Astrocyte (in vitro differentiated cells and primary cell): ENCODE measurements around the gene HVCN1. TPM values are rescaled to one million over a fixed set of nuclear protein-coding genes. Genes with fewer than 3 reads are reported as not detected.

Experiments used
- DNase-seq: peaks from one replicate; pipeline ENCODE4 v3.0.0-alpha.2; 2010; ENCODE audit warnings: low read depth
- FAIRE-seq: peaks from 2 replicates; lab custom pipeline; 2011; peaks lifted over from hg19 to GRCh38; lab: Jason Lieb, UNC
- H2AFZ ChIP-seq: 2 replicates; pipeline ENCODE4 v1.6.0; 2012; ENCODE audit warnings: low read depth, low read length, inconsistent platforms
- H3K27ac ChIP-seq: 2 replicates; pipeline ENCODE4 v1.5.1; 2011; ENCODE audit warnings: low read depth, low read length, inconsistent platforms
- H3K27me3 ChIP-seq: 2 replicates; pipeline ENCODE4 v1.6.0; 2011; ENCODE audit warnings: low read length, inconsistent platforms; ENCODE audit not compliant: insufficient read depth
- H3K36me3 ChIP-seq: 2 replicates; pipeline ENCODE4 v1.5.1; 2011; ENCODE audit warnings: low read length, inconsistent platforms; ENCODE audit not compliant: insufficient read depth
- H3K4me1 ChIP-seq: 2 replicates; pipeline ENCODE4 v1.5.1; 2011; ENCODE audit warnings: low read length, inconsistent platforms; ENCODE audit not compliant: insufficient read depth
- H3K4me2 ChIP-seq: 2 replicates; pipeline ENCODE4 v1.6.0; 2012; ENCODE audit warnings: low read length, inconsistent platforms
- H3K4me3 ChIP-seq: 2 replicates; pipeline ENCODE4 v1.5.1; 2011; ENCODE audit warnings: low read depth, mild to moderate bottlenecking, low read length, inconsistent platforms; ENCODE audit not compliant: insufficient read depth
- H3K79me2 ChIP-seq: 2 replicates; pipeline ENCODE4 v1.6.0; 2012; ENCODE audit warnings: mild to moderate bottlenecking, low read length, inconsistent platforms; ENCODE audit not compliant: insufficient read depth
- H3K9ac ChIP-seq: 2 replicates; pipeline ENCODE4 v1.6.0; 2012; ENCODE audit warnings: mild to moderate bottlenecking, low read length, inconsistent platforms
- H3K9me3 ChIP-seq: 2 replicates; pipeline ENCODE4 v1.5.1; 2012; ENCODE audit warnings: low read depth, mild to moderate bottlenecking, low read length, inconsistent platforms; ENCODE audit not compliant: insufficient read depth
- H4K20me1 ChIP-seq: 2 replicates; pipeline ENCODE4 v1.6.0; 2012; ENCODE audit warnings: low read length, inconsistent platforms; ENCODE audit not compliant: insufficient read depth
- H3K27ac Mint-ChIP-seq: one replicate; pipeline ENCODE4 v1.8.0; 2021; ENCODE audit warnings: mild to moderate bottlenecking, mixed read lengths; ENCODE audit not compliant: unreplicated experiment
- H3K27me3 Mint-ChIP-seq: one replicate; pipeline ENCODE4 v1.8.0; 2021; ENCODE audit warnings: low read depth, mixed read lengths; ENCODE audit not compliant: unreplicated experiment
- H3K36me3 Mint-ChIP-seq: one replicate; pipeline ENCODE4 v1.8.0; 2021; ENCODE audit warnings: low read depth, mixed read lengths; ENCODE audit not compliant: unreplicated experiment
- H3K4me1 Mint-ChIP-seq: one replicate; pipeline ENCODE4 v1.8.0; 2021; ENCODE audit warnings: low read depth, mixed read lengths; ENCODE audit not compliant: unreplicated experiment
- H3K4me3 Mint-ChIP-seq: one replicate; pipeline ENCODE4 v1.8.0; 2021; ENCODE audit warnings: mild to moderate bottlenecking, moderate library complexity, mixed read lengths; ENCODE audit not compliant: unreplicated experiment
- H3K9me3 Mint-ChIP-seq: one replicate; pipeline ENCODE4 v1.8.0; 2021; ENCODE audit warnings: mild to moderate bottlenecking, mixed read lengths; ENCODE audit not compliant: unreplicated experiment
- EZH2 ChIP-seq: IDR thresholded peaks from 2 replicates; pipeline ENCODE4 v1.6.1; 2012; ENCODE audit warnings: mild to moderate bottlenecking, low read length, inconsistent platforms; ENCODE audit not compliant: insufficient read depth
- total RNA-seq: library from RNA; stranded (reverse); gene quantifications from 2 replicates; pipeline ENCODE4 v1.2.1, GENCODE V29; 2021
- TF ChIP-seq, protein P1 (sequence below): IDR thresholded peaks from 2 replicates; pipeline ENCODE4 v1.5.1; 2011; ENCODE audit warnings: low read depth, mild to moderate bottlenecking, inconsistent platforms, low read length, moderate library complexity; ENCODE audit not compliant: insufficient read depth

The HVCN1 gene
- total RNA-seq, 1 donor from 2014 or later: 1.0 TPM

DNA sequence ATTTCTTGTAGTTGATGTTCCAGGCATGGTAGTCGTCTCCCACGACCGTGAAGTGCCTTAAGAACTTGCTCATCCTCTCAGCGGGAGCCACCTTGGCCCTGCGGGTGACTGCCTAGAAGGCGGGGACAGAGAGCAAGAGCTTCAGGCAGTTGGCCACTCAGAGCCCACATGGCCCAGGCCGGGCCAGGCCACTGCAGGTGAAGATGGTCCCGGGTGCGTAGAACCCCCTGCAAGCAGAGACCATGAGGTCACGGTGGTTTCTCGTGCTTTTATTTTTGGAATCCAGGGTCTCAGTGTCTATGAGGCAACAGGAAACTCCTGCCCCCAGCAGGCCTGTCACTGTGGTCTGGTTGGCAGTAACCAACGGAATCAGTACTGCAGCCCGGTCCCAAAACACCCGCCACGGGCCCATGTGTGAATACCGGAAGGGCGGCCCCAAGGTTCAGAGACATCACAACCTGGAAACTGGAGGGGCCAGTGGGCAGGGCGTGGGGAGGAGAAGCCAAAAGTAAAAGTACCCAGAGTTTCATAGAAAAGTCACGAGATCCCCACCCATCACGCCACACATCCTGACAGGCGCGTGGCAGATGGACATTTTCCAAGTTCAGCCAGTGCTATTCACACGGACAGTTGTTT lies 27.5 kb downstream of the HVCN1 start:
- Histone ChIP-seq H3K79me2 (no peaks in the 10 kb centered on the region), H3K27me3 (no peaks in the 10 kb centered on the region), H3K9ac (no peak overlapping the region), H3K4me2 (no peak overlapping the region), H2AFZ (no peak overlapping the region), H4K20me1 (no peaks in the 10 kb centered on the region), H3K27ac (no peak overlapping the region), H3K4me1 (no peaks in the 10 kb centered on the region), H3K36me3 (no peaks in the 10 kb centered on the region), H3K4me3 (no peak overlapping the region), H3K9me3 (no peaks in the 10 kb centered on the region)
- Mint-ChIP-seq H3K27me3 (peaks cover 10% of the 10 kb centered on the region), H3K27ac (no peak overlapping the region), H3K4me3 (no peak overlapping the region), H3K9me3 (peaks cover 12% of the 10 kb centered on the region), H3K4me1 (no peaks in the 10 kb centered on the region), H3K36me3 (peaks cover 5% of the 10 kb centered on the region)
- FAIRE-seq: no peak
- no peak for DNase-seq
- TF ChIP-seq EZH2: no peak
- TF ChIP-seq, protein P1, sequence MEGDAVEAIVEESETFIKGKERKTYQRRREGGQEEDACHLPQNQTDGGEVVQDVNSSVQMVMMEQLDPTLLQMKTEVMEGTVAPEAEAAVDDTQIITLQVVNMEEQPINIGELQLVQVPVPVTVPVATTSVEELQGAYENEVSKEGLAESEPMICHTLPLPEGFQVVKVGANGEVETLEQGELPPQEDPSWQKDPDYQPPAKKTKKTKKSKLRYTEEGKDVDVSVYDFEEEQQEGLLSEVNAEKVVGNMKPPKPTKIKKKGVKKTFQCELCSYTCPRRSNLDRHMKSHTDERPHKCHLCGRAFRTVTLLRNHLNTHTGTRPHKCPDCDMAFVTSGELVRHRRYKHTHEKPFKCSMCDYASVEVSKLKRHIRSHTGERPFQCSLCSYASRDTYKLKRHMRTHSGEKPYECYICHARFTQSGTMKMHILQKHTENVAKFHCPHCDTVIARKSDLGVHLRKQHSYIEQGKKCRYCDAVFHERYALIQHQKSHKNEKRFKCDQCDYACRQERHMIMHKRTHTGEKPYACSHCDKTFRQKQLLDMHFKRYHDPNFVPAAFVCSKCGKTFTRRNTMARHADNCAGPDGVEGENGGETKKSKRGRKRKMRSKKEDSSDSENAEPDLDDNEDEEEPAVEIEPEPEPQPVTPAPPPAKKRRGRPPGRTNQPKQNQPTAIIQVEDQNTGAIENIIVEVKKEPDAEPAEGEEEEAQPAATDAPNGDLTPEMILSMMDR: no peak

DNA sequence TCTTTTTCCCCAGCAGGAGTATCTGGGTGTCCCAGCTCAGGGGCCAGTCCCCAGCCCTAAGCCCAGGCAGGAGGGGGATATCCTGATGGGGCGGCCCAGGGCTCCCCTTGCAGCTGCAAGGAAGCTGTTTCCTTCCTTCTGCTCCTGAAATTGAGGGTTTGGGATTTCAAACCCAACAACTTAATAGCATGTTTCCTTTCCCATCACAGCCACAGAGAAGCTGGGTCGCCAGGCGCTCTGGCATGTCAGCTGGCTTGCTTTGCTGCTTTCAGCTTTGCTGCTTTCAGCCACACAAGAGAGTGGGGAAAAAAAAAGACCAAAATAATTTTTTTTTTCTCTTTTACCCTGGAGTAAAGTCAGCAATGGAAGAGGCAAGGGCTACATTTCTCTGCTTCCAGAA lies 30.0 kb downstream of the HVCN1 start:
- H3K4me1 ChIP-seq: no peaks in the 10 kb centered on the region
- no peak overlapping the region for H3K4me2 ChIP-seq
- no peak for DNase-seq
- no peaks in the 10 kb centered on the region for H3K36me3 ChIP-seq
- no peak overlapping the region for H2AFZ ChIP-seq
- H3K79me2 ChIP-seq: no peaks in the 10 kb centered on the region
- H3K4me3 Mint-ChIP-seq: no peak overlapping the region
- H3K27ac ChIP-seq: no peak overlapping the region
- no peaks in the 10 kb centered on the region for H3K4me1 Mint-ChIP-seq
- H3K27me3 ChIP-seq: no peaks in the 10 kb centered on the region
- H3K4me3 ChIP-seq: no peak overlapping the region
- no peak overlapping the region for H3K9ac ChIP-seq
- H3K36me3 Mint-ChIP-seq: peaks cover 6% of the 10 kb centered on the region
- H3K9me3 ChIP-seq: no peaks in the 10 kb centered on the region
- no peak overlapping the region for H3K27ac Mint-ChIP-seq
- no peaks in the 10 kb centered on the region for H4K20me1 ChIP-seq
- peaks cover 10% of the 10 kb centered on the region for H3K27me3 Mint-ChIP-seq
- no peaks in the 10 kb centered on the region for H3K9me3 Mint-ChIP-seq
- TF ChIP-seq, protein P1: no peak
- TF ChIP-seq EZH2: no peak
- no peak for FAIRE-seq

DNA sequence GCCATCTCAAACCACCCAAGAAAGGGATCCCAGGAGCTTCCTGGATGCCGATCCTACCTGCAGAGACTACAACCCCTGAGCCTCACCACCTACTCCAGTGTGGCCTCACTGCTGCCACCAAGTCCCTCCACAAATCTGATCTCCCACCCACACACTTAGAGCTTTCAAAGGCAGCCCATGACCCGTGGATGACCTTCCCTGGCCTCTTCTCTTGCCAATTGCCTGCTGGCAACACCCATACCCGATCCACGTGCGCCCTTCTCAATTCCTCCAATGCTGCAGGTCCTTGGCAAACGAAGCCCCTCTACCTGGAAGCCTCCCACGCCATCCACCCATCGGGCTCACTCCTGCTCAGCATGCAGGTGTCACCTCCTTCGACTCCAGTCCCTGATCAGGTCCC lies 30.7 kb downstream of the HVCN1 start:
- Histone ChIP-seq H2AFZ (no peak overlapping the region), H3K36me3 (no peaks in the 10 kb centered on the region), H3K27ac (no peak overlapping the region), H3K9me3 (no peaks in the 10 kb centered on the region), H3K79me2 (no peaks in the 10 kb centered on the region), H3K4me3 (no peak overlapping the region), H3K4me1 (no peaks in the 10 kb centered on the region), H3K4me2 (no peak overlapping the region), H3K27me3 (no peaks in the 10 kb centered on the region), H4K20me1 (no peaks in the 10 kb centered on the region), H3K9ac (no peak overlapping the region)
- no peak for TF ChIP-seq EZH2
- TF ChIP-seq, protein P1: no peak
- H3K4me3 Mint-ChIP-seq: no peak overlapping the region
- peaks cover 6% of the 10 kb centered on the region for H3K36me3 Mint-ChIP-seq
- FAIRE-seq: no peak
- no peak for DNase-seq
- no peak overlapping the region for H3K27ac Mint-ChIP-seq
- H3K27me3 Mint-ChIP-seq: peaks cover 10% of the 10 kb centered on the region
- no peaks in the 10 kb centered on the region for H3K4me1 Mint-ChIP-seq
- H3K9me3 Mint-ChIP-seq: no peaks in the 10 kb centered on the region
